ENCODE data around the gene ORM2.
"Not testable (repeated sequence)": the region's sequence is repeated elsewhere in the genome, so short reads cannot be mapped to it uniquely, and the experiment has no call there.

ORM2 gene

DNA sequence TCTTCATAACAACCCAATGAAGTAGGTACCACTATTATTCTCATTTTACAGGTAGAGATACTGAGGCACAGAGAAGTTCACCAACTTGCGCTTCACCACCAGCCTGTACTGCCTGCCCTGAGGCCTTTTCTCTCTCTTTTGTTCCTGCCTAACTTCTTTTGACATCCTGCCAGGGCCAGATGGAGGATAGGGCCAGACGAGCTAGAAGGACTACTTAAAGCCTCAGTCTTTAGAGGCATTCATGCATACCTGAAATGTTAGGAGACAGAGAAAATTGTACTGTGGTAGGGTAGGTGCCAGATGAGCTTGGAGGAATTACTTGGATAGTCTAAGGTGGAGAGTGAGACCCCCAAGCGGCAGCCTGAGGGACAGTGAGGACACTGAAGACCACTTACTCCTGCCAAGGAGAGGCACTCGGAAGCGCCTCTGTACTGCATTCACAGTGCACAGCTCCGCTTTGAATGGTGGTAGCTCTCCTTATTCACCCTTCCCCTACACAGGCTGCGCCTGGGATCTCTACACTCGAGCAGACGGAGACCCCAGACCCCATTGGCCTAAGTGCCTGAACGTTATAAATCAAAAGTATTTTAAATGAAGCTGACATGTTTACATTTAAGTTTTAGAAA is 13.0 kb upstream of the ORM2 start:
- H3K9ac ChIP-seq = no peak overlapping the region
- no peak overlapping the region for H3K4me3 ChIP-seq (ENCODE audit: low read depth, low read length)

GRCh38 chr9:114317665-114318357 is 11.9 kb upstream of the ORM2 start:
- Histone ChIP-seq H2AFZ (no peak overlapping the region), H3K79me2 (no peaks in the 10 kb centered on the region), H3K9me3 (ENCODE audit: control insufficient read depth, low read length) (no peaks in the 10 kb centered on the region), H3K27ac (no peak overlapping the region), H3K4me3 (ENCODE audit: low read depth, low read length) (no peak overlapping the region), H3K9ac (no peak overlapping the region), H3K36me3 (ENCODE audit: control insufficient read depth, insufficient read depth, low read length) (no peaks in the 10 kb centered on the region), H3K27me3 (ENCODE audit: control insufficient read depth, insufficient read depth, low read length) (no peaks in the 10 kb centered on the region), H3K4me1 (no peaks in the 10 kb centered on the region), H3K4me2 (ENCODE audit: low read length) (no peak overlapping the region)
- TF ChIP-seq CTCF (IDR thresholded peaks at IDR 0.05) = no peak

More for the DNA sequence above, 13.0 kb upstream of the ORM2 start:
- no peak for TF ChIP-seq CTCF (IDR thresholded peaks at IDR 0.05)
- Histone ChIP-seq H3K27me3 (ENCODE audit: control insufficient read depth, insufficient read depth, low read length) (no peaks in the 10 kb centered on the region), H2AFZ (no peak overlapping the region), H3K9me3 (ENCODE audit: control insufficient read depth, low read length) (no peaks in the 10 kb centered on the region), H3K4me1 (no peaks in the 10 kb centered on the region), H3K36me3 (ENCODE audit: control insufficient read depth, insufficient read depth, low read length) (no peaks in the 10 kb centered on the region), H3K27ac (no peak overlapping the region), H3K4me2 (ENCODE audit: low read length) (no peak overlapping the region), H3K79me2 (no peaks in the 10 kb centered on the region)

DNA sequence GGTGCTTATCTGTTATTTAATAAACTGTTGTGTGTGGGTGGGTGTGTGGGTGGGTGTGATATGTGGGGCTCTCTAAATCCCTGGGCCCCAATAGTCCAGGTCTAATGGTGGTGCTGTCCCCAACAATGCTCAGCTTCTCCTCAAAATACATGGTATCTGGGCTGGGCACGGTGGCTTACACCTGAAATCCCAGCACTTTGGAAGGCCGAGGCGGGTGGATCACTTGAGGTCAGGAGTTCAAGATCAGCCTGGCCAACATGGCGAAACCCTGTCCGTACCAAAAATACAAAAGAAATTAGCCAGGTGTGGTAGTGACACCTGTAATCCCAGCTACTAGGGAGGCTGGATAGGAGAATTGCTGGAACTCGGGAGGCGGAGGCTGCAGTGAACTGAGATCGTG is 11.3 kb upstream of the ORM2 start:
- no peaks in the 10 kb centered on the region for H3K79me2 ChIP-seq
- H3K36me3 ChIP-seq (ENCODE audit: control insufficient read depth, insufficient read depth, low read length) = no peaks in the 10 kb centered on the region
- H3K4me1 ChIP-seq = no peaks in the 10 kb centered on the region
- H3K4me2 ChIP-seq (ENCODE audit: low read length) = no peak overlapping the region
- H2AFZ ChIP-seq = no peak overlapping the region
- no peak for TF ChIP-seq CTCF (IDR thresholded peaks at IDR 0.05)
- H3K4me3 ChIP-seq (ENCODE audit: low read depth, low read length) = no peak overlapping the region
- H3K9me3 ChIP-seq (ENCODE audit: control insufficient read depth, low read length) = no peaks in the 10 kb centered on the region
- H3K9ac ChIP-seq = no peak overlapping the region
- no peak overlapping the region for H3K27ac ChIP-seq
- H3K27me3 ChIP-seq (ENCODE audit: control insufficient read depth, insufficient read depth, low read length) = no peaks in the 10 kb centered on the region

- no peaks in the 10 kb centered on the region for H3K79me2 ChIP-seq
- no peaks in the 10 kb centered on the region for H3K27me3 ChIP-seq (ENCODE audit: control insufficient read depth, insufficient read depth, low read length)
- H3K36me3 ChIP-seq (ENCODE audit: control insufficient read depth, insufficient read depth, low read length) = no peaks in the 10 kb centered on the region
- H3K4me1 ChIP-seq = no peaks in the 10 kb centered on the region
- H3K4me2 ChIP-seq (ENCODE audit: low read length) = no peak overlapping the region
- H3K9ac ChIP-seq = no peak overlapping the region
- H3K9me3 ChIP-seq (ENCODE audit: control insufficient read depth, low read length) = no peaks in the 10 kb centered on the region
- no peak overlapping the region for H3K27ac ChIP-seq
- H3K4me3 ChIP-seq (ENCODE audit: low read depth, low read length) = no peak overlapping the region
- TF ChIP-seq CTCF (IDR thresholded peaks at IDR 0.05) = no peak
- H2AFZ ChIP-seq = no peak overlapping the region
These were observed 10.5 kb upstream of the ORM2 start for GRCh38 chr9:114319147-114319546.

GRCh38 chr9:114320710-114321109 is 9.0 kb upstream of the ORM2 start:
- not testable (repeated sequence) for H2AFZ ChIP-seq; H3K4me1 ChIP-seq; H3K4me2 ChIP-seq (ENCODE audit: low read length); H3K9ac ChIP-seq; H3K9me3 ChIP-seq (ENCODE audit: control insufficient read depth, low read length); H3K79me2 ChIP-seq; H3K36me3 ChIP-seq (ENCODE audit: control insufficient read depth, insufficient read depth, low read length); H3K27ac ChIP-seq; H3K27me3 ChIP-seq (ENCODE audit: control insufficient read depth, insufficient read depth, low read length); H3K4me3 ChIP-seq (ENCODE audit: low read depth, low read length)
